GM10248 (cell line): Measurements from ENCODE around the gene ZNF764.
A peak's percentile ranks its signal among the peaks of the same experiment; 100 is the strongest.

Experiments used
- CTCF ChIA-PET: fragments of 300-600 bp; sonication (Branson Sonifier 250); formaldehyde crosslinking; extraction: SDS; loops from one replicate; lab custom pipeline; 2021; ENCODE audit warnings: antibody characterized with exemption; lab: Yijun Ruan, JAX
- POLR2A ChIA-PET: fragments of 350-650 bp; sonication (Branson Sonifier 250); formaldehyde crosslinking; extraction: SDS; loops from one replicate; lab custom pipeline; 2020; ENCODE audit warnings: antibody characterized with exemption; lab: Yijun Ruan, JAX
- DNase-seq: peaks from one replicate; pipeline ENCODE4 v3.0.0; 2012; ENCODE audit errors: extremely low spot score
- TF ChIP-seq, protein P1 (sequence below): IDR thresholded peaks from 2 replicates; pipeline ENCODE4 v1.5.1; 2012; ENCODE audit warnings: mild to moderate bottlenecking, low read depth; ENCODE audit errors: extremely low read depth, missing control alignments, control extremely low read depth

ZNF764 gene

DNA sequence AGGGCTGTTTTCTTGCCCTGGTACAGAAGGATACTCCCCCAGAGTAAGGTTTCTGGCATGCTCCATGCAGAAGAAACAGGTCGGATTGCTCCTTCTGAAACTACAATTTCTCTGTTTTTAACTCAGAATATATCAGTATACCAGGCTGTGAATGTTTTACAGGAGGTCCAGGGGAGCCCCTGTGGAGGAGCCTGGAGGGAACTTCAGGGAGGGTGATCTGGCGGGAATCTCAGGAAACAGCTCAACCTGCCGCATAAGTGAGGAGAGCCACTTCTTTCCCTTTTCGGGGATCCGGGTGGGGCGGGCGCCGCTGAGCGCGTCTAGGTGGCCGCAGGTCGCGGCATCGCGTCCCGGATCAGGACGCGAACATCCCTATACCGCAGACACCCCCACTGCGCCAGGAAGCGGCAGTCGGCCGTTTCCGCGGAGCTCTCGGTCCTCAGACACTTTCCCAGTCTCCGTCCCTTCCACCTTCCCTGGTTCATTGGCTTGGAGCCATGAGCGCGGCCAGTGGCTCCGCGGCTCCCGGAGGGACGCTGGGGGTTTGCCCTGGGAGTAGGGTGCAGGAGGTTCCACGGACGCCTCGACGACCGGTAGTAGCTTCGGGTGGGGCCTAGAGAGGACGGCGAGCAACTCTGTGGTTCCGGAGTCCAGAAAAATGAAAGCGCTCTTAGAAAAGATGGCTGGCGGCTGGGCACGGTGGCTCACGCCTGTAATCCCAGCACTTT lies 3.1 kb upstream of the ZNF764 start:
- peak; percentile 48 for DNase-seq
- POLR2A ChIA-PET = interaction anchor here (0.6 kb wide), 1 partner anchor 15 kb away, joined by 3 read pairs; no protein-coding TSS in a partner anchor
- TF ChIP-seq, protein P1, sequence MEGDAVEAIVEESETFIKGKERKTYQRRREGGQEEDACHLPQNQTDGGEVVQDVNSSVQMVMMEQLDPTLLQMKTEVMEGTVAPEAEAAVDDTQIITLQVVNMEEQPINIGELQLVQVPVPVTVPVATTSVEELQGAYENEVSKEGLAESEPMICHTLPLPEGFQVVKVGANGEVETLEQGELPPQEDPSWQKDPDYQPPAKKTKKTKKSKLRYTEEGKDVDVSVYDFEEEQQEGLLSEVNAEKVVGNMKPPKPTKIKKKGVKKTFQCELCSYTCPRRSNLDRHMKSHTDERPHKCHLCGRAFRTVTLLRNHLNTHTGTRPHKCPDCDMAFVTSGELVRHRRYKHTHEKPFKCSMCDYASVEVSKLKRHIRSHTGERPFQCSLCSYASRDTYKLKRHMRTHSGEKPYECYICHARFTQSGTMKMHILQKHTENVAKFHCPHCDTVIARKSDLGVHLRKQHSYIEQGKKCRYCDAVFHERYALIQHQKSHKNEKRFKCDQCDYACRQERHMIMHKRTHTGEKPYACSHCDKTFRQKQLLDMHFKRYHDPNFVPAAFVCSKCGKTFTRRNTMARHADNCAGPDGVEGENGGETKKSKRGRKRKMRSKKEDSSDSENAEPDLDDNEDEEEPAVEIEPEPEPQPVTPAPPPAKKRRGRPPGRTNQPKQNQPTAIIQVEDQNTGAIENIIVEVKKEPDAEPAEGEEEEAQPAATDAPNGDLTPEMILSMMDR = no peak
- CTCF ChIA-PET = interaction anchor here (1.0 to 1.3 kb wide), 3 partner anchors 11 to 131 kb away, joined by 3 to 5 read pairs (median 3); partner anchors contain the start of genes DCTPP1 and ZNF688

DNA sequence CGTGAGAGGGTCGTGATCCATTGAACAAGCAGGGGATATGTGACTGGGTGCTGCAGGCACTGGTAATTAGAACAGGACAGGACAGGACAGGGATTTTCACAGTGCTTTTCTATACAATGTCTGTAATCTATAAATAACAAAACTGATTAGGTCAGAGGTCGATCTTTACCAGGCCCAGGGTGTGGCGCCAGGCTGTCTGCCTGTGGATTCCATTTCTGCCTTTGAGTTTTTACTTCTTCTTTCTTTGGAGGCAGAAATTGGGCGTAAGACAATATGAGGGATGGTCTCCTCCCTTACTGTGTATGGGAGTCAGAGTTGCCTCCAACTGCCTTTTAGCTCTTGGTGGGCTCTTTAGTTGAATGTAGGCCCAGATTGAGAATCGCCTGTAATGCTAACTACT lies 1.5 kb upstream of the ZNF764 start:
- ChIA-PET CTCF (interaction anchor here (1.0 to 4.4 kb wide), 4 partner anchors 7 to 84 kb away, joined by 3 to 47 read pairs (median 11); partner anchors contain the start of gene ZNF747), POLR2A (no interaction called here)
- TF ChIP-seq, protein P1 = no peak
- no peak for DNase-seq

DNA sequence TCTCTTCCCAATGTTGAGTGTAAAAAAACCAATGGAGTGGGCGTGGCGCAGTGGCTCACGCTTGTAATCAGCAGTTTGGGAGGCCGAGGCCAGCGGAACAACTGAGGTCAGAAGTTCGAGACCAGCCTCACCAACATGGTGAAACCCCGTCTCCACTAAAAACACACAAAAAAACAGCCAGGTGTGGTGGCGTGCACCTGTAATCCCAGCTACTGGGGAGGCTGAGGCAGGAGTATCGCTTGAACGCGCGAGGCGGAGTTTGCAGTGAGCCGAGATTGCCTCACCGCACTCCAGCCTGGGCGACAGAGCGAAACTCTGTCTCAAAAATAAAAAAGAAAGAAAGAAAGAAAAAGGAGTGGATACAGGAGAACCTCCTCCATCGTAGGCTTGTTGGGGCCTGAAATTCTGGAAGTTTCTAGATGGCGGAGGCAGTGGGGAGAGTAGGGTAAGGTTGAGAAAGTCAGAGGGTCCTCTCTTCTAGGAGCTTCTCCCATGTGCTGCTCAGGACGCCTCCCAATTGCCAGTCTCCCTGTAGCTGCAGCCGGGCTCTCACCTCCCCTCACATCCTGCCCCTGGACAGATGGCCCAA lies 709 bp upstream of the ZNF764 start:
- TF ChIP-seq, protein P1 = no peak
- DNase-seq = no peak
- ChIA-PET POLR2A (interaction anchor here (0.6 to 1.5 kb wide), 9 partner anchors 9 to 129 kb away, joined by 3 to 7 read pairs (median 4); partner anchors contain the start of genes DCTPP1, FBRS, ZNF688 and ZNF747), CTCF (interaction anchor here (0.7 to 4.4 kb wide), 21 partner anchors 8 to 151 kb away, joined by 3 to 47 read pairs (median 4); partner anchors contain the start of genes DCTPP1, ZNF747 and ZNF771)

DNA sequence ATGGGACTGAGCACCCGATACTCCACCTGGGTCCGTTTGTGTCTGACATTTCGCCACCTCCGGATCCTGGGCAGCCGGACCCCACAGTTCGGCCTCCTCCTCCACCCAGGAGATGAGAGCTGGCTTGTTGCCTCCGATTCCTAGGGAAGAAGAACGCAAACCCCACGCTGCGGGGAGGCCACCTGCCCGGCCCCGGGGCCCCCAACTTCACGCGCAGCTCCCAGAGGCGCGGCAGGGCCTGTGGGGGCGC lies 542 bp downstream of the ZNF764 start:
- CTCF ChIA-PET = interaction anchor here (0.8 to 4.4 kb wide), 14 partner anchors 9 to 162 kb away, joined by 3 to 47 read pairs (median 3); partner anchors contain the start of genes DCTPP1, ZNF48, ZNF747 and ZNF771
- POLR2A ChIA-PET = interaction anchor here (1.1 to 1.6 kb wide), 3 partner anchors 22 to 99 kb away, joined by 4 read pairs; no protein-coding TSS in a partner anchor
- TF ChIP-seq, protein P1 = no peak
- DNase-seq = no peak

DNA sequence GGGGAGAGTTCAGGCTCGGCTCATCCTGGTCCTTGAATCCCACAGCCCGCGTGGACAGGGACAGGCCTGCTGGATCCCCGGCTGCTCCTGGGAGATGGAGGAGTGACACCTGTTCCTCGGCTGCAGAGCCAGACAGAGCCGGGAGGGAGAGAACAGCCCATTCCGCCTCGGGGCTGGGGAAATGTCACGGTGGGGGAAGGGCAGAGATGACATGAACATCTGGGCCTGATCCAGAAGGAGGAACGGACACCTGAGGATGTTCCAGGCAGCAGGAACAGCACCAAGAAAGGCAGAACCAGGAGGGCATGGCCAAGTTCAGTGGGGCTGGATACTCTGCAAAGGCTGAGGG lies 2.1 kb downstream of the ZNF764 start:
- TF ChIP-seq, protein P1 = no peak
- POLR2A ChIA-PET = interaction anchor here (1.6 kb wide), 1 partner anchor 29 kb away, joined by 4 read pairs; no protein-coding TSS in a partner anchor
- CTCF ChIA-PET = interaction anchor here (3.5 to 4.4 kb wide), 2 partner anchors 11 to 21 kb away, joined by 17 to 47 read pairs; partner anchors contain the start of gene ZNF747
- DNase-seq = no peak

DNA sequence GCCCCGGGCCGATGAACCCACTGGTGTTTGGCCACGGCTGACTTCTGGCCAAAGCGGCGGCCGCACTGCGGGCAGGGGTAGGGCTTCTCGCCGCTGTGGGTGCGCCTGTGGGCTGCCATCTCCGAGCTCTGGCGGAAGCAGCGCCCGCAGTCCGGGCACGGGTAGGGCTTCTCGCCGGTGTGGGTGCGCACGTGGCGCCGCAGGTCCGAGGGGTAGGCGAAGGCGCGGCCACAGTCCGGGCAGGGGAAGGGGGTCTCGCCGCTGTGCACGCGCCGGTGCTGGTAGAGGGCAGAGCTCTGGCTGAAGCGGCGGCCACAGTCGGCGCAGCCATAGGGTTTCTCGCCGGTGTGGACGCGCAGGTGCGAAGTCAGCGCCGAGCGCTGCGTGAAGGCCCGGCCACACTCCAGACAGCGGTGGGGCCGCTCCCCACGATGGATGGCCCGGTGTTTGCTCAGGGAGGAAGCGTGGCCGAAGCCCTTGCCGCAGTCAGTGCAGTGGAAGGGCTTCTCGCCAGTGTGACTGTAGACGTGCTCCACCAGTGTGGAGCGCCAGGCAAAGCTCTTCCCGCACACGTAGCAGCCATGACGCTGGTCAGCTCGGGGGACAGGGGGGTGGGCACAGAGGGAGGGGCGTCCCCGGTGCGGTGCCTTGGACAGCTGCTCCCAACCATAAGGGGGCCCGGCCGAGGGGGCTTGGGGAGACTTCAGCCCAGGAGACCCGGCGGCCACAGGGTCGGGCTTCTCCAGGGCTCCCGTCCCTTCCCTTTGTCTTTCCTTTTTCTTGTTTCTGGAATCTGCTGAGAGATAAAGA lies 2.7 kb downstream of the ZNF764 start:
- POLR2A ChIA-PET = no interaction called here
- CTCF ChIA-PET = interaction anchor here (0.8 to 1.7 kb wide), 3 partner anchors 37 to 125 kb away, joined by 3 to 7 read pairs (median 3); partner anchors contain the start of gene DCTPP1
- TF ChIP-seq, protein P1 = no peak
- DNase-seq = no peak
